ENCODE results near the gene HHAT. TPM values are rescaled to one million over a fixed set of nuclear protein-coding genes. Genes with fewer than 3 reads are reported as not detected.

Gene HHAT
- total and polyA plus RNA-seq, 9 of the 15 experiments (the other 6 are each of a cell fraction or from before 2014, with no cell fraction given), result 0.07 to 0.16 (median 0.13) TPM; not detected in 1

GRCh38 chr1:210292231-210292871 lies 36.4 kb upstream of the HHAT start (continued):
- TF ChIP-seq NBN (IDR thresholded peaks at IDR 0.05; ENCODE audit: low read depth) (no peak), CTCF (IDR thresholded peaks at IDR 0.05 in 2 of 3, conservative IDR thresholded peaks at IDR 0.05 in 1 of 3; ENCODE audit: insufficient read depth in 2 of 3, low read depth in 1 of 3, low read length in 3 of 3) (peak in 1 of 3 experiments; percentile 3; a peak in 1 of 6 replicates), ZNF146 (CRISPR knock-in tag; IDR thresholded peaks at IDR 0.05; ENCODE audit: unreplicated experiment) (no peak), STAT6 (CRISPR knock-in tag; IDR thresholded peaks at IDR 0.05) (no peak), ZNF140 (CRISPR knock-in tag; IDR thresholded peaks at IDR 0.05) (no peak), C11orf30 (IDR thresholded peaks at IDR 0.05; ENCODE audit: low read depth) (no peak), MAX (CRISPR knock-in tag; IDR thresholded peaks at IDR 0.05) (no peak), MXI1 (IDR thresholded peaks at IDR 0.05; ENCODE audit: low read depth, low read length) (no peak), CBX8 (IDR thresholded peaks at IDR 0.05; ENCODE audit: borderline replicate concordance, extremely low read depth, low read depth, low read length, poor library complexity, severe bottlenecking) (no peak), PHB2 (IDR thresholded peaks at IDR 0.05; ENCODE audit: low read depth) (no peak), OTX1 (CRISPR knock-in tag; IDR thresholded peaks at IDR 0.05) (no peak), ZNF133 (CRISPR knock-in tag; IDR thresholded peaks at IDR 0.05) (no peak), CXXC5 (CRISPR knock-in tag; IDR thresholded peaks at IDR 0.05) (0 out of 2 replicates have a peak, but pooled peaks have one; percentile 14)
